ENCODE data around the gene KAZN.

KAZN gene

DNA sequence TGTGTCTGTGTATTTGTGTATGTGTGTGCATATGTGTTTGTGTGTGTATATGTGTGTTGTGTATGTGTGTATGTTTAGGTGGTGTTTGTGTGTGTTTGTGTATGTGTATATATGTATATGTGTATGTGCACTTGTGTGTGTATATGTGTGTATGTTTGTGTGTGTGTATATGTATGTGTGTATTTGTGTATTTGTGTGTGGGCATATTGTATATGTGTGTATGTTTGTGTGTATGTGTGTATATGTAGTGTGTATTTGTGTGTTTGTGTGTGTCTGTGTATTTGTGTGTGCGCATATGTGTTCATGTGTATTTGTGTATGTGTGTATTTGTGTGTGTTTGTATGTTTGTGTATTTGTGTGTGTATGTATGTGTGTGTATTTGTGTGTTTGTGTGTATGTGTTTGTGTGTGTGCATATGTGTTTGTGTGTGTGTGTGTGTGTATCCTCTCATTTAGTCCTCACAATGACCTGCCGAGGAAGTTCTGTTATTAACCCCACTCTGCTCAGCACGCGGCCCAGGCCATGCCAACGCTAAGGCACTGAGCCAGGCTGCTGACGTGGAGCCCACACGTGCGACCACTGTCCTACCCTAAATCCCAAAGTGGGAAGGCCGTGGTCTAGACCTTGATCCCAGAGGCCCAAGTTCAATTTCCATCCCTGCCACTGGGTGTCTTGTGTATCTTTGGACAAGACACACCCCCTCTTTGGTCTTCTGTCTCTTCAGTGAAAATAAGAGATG, 511.8 kb downstream of the KAZN start:
- DNase-seq (ENCODE audit: low read depth in 2 of 2) = no peak

DNA sequence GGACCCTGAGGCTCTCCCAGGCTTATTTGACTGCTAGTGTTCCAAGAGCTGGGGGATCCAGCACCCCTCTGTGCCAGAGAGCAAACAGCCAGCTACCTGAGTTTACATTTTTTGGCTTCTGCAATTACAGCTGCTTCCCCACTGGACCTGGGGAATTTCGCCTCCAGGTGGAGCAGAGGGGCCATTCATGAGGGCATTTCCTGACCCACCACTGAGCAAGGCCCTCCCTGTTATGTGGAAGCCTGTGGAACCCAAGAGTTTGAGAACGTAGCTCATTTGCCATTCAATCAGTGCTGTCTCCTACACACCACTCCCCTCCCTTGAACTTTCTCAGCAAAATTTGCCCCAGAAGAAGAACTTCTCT, 512.4 kb downstream of the KAZN start:
- no peak for DNase-seq (ENCODE audit: low read depth in 2 of 2)

DNA sequence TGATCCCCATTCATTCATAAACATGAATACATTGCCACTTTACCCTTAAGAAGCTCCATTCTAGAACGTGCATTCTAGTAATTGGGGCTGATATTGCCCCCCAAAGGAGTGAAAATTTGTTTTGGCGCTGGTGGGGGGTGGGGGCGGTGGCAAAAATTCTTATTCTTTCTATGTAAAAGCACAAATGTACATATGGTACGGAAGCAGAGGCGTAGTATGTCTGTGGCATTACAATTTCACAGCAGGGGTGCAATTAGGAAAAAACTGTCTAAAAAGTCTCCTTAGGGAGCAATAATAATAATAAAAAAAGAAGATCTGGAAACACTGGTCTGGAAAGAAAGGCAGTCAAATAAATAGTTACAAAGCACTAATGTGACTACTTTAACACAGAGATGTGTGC, 514.7 kb downstream of the KAZN start:
- no peak for DNase-seq (ENCODE audit: low read depth in 2 of 2)

DNA sequence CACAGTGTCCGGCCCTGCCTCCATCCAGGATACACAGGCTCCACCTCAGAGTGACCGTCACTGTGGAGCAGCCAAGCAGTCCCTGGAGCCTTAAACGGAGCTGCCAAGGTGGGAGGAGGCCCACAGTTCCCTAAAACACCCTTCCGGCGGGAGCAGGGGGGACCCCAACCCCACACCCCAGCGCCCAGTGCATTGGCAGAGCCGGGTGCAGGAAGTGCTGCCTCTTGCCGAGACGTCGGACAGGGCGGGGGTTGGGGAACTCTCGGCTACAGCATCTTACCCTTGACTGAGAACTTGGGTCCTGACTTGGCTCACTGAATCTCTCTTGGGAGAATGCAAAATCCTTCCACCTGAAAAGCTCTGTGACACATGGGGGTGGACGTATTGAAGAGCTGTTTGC, 516.4 kb downstream of the KAZN start:
- no peak for DNase-seq (ENCODE audit: low read depth in 2 of 2)

DNA sequence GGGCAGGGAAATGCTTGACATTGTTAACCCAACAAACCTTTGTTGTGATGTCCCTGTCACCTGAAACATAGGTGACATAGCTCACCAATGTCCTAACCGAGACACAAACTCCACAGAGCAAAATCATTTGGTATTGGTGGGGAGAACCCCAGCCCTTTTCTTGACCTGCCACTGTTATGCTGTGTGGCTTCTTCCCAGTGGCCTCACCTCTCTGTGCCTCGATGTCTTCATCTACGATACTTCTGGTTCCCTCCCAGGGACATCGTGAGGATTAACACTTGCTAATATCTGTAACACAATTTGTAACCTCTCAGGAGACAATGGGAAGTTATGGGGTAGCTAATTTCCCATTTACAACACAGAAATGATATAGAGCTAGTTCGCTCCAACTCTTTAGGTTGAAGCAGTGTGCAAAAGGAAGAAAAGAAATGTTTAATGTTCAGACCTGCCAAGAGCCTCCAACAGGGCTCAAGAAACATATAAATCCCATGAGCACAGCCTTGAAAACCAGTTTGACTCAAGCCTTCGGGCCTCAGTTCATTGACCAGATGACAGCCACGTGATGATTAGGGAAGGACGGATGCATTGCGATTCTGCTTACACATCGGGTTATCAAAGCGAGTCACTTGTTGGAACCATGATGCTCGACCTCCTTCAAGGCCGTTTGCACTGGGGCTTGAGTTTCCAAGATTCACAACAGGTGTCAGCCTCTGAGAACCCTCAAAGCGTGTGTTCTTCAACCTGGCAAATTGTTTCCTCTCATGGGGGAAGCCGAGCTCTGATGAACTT, 517.3 kb downstream of the KAZN start:
- DNase-seq (ENCODE audit: low read depth in 2 of 2) = no peak

DNA sequence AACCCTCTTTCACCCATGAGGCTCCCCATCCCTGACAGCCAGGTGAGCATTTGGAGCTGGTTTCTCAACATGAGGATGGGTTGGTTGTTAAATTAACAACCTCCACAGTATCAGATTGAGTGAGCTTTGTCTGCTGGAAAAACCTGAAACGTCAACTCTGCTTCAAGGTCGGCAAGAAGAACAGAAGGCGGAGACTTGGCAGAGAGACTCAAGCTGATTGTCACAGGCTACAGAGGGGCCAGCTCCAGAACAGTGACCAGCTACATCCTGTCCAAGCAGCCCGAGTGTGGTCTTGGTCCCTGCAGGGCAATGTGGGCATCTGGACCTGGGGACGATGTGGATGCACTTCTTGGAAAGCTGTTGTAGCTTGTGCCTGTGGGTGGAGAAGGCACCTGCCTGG, 518.5 kb downstream of the KAZN start:
- DNase-seq (ENCODE audit: low read depth in 2 of 2) = no peak

DNA sequence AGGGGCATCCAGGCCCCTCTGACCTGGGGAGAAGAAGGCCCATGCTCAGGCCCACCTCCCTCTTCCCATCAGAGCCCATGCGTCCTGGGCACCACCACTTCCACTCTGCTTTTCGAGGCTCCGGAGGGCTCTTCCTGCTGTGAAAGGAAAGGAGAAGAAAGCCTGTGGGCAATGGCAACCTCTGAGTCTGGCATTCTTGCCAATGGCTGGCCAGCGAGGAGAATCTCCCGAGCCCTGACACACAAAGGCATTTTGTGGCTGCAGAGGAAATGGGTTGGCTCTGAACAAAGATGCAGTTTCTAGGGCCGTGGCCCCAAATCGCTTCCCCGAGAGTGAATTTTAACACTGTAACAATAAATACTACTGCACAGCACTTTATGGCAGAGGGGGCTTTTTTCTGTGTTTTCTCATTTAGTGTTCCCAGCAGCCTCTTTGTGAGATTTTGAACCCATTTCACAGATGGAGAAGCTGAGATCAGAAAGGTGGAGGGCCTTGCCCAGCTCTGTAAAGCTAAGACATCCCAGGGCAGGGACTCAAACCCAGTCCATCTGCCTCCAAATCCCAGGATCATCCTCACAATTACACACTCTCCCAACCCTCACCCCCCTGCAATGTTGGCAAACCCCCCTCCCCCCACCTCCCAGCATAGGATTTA, 519.3 kb downstream of the KAZN start:
- DNase-seq (ENCODE audit: low read depth in 2 of 2) = no peak

DNA sequence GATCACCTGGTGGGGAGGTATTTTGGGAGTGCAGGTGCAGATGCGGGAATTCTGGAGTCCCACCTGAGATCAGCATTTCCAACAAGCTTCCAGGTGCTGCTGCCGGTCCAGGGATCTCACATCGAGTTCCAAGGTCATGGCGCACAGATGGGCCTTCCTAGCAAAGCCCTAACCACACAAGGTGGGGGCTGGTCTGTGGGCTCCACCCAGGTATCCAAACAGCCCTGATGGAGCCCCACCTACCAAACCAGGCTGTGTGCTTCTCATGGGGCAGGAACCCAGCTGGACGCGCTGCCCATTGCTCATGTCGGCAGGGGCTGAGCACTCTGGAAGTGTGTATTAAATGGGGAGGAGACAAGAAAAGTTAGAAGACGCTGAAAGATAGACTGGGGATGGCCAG, 520.1 kb downstream of the KAZN start:
- no peak for DNase-seq (ENCODE audit: low read depth in 2 of 2)

DNA sequence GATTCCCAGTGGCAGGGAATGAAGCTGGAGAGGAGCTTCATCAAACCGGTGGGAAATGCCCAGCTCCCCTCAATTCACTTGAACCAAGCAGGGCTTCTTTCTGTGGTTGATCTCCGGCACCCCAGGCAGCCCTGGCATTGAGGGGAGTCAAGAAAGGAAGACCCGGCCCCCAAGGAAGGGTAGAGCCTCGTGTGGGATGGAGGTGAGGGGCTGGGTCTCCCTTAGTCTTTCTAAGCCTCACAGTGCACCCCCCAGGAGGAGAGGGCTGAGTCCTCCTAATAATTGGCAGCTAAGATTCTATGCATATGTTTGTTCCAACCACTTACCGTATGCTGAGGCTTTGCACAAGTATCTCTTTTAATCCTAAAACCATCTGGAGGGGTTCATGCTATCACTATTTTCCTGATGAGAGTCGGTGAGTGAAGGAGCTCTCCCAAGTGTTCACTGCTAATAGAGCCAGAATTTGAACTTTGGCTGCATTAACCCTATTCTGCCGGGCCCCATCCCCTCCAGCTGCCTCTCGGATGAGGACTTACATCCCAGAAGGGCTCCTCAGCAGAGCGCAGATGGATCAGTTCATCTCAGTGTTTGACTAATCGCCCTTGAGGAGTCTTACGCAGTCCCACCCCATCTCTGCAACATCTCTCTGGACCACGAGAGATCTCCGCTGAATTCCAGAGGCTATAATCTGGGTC, 521.9 kb downstream of the KAZN start:
- DNase-seq (ENCODE audit: low read depth in 2 of 2) = no peak

DNA sequence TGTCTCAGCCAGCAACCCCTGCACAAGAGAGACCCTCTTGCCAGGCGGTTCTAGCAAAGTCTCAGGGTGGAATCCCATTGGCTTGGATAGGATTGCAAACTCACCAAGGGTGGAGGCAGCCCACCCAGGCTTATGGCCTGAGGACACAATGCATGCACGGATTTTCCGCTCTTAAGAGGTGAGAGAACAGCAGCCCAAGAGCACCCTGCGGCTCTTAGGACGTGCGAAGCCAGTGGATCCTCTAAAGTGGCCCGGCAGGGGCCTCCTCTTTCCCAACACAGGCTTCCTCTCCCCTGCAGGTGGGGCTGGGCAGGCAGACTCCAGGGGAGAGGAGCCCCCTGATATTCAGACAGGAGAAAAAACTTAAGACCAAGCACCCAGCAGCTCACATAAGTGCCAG, 523.8 kb downstream of the KAZN start:
- no peak for DNase-seq (ENCODE audit: low read depth in 2 of 2)

DNA sequence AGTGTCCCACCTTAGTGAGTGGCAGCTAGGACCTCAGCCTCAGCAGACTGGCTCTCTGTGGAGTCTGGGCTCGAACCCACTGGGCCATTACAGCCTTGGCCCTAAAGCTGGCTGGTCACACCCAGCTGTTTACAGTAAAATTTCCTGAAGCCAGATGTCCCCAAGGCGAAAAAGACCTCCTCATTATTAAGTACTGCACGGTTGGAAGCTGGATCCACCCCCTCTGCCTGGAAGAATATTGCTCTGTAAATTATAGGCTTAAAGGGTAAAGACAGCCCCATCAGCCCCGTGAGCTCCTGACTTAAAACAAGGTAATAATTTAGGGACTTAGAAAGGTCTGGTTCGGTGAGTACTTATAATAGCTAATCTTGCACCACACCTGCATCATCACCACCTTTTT, 524.8 kb downstream of the KAZN start:
- DNase-seq (ENCODE audit: low read depth in 2 of 2) = no peak

DNA sequence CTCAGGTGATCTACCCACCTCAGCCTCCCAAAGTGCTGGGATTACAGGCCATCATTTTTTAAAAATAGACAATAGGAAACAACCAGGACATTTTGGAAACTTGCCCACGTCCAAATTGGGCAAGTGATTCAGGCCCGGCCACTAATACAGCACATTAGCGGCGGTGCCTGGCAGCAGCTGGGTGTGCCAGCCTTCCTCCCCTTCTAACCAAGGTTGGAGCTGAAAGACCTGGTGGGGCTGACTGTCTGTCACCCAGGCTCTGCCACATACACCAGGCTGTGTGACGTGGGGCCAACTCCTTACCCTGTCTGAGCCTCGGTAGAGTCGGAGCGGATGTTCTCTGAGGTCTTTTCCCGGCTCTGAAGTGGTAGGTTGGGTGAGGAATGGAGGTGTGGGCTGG, 525.4 kb downstream of the KAZN start:
- no peak for DNase-seq (ENCODE audit: low read depth in 2 of 2)

DNA sequence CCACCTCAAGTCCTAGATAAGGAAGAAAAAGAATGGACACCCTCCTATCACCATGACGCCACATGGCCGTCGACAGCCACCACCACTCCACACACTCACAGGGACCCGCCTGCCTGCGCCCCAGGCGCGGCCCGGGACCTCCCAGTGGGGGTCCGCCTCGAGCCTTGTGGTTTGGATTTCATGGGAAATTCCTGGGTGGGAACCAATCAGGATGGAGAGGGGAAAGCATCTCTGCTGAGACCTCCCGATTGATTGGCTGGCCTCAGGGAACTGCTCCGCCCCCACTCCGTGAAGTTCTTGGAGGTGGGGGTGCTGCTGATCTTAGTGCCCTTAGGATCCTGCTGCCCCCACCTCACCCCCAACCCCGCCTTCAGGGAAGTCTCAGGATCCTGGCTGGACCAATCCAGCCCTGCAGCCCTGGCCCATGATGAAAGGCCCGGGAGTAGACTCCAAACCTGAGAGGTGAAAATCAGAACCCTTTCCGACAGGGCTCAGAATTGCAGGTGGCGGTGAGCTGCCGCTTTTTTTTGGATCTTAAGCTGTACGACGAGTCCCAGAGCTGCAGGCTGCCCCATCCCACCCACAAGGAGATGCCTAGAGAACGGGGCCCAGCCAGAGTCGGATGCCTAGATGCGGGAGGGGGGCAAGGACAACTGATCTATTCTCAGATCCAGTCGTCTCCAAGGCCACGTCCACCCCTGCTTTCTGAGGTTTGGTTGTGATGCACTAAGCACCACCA, 526.0 kb downstream of the KAZN start:
- no peak for DNase-seq (ENCODE audit: low read depth in 2 of 2)

DNA sequence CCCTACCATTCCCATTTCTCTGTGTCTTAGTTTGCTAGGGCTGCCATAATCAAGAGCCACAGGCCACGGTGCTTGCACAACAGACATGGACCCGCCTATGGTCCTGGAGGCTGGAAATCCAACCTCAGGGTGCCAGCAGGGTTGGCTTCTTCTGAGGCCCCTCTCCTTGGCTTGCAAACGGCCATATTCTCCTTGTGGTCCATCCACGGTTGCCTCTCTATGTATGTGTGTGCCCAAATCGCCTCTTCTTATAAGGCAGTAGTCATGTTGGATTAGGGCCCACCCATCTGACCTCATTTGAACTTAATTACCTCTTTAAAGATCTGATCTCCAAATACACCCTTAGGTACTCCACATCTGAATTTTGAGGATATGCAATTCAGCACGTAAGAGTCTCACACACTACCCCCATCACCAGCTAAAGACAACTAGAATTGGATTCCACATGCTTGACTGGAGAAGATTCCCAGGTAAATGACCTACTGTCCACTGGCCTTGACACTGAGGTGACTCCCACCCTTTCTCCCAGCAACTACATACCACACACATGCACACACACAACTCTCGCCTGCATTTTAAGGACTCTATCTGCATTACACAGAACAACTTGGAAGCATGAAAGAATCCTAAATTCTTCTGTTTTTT, 526.7 kb downstream of the KAZN start:
- no peak for DNase-seq (ENCODE audit: low read depth in 2 of 2)

DNA sequence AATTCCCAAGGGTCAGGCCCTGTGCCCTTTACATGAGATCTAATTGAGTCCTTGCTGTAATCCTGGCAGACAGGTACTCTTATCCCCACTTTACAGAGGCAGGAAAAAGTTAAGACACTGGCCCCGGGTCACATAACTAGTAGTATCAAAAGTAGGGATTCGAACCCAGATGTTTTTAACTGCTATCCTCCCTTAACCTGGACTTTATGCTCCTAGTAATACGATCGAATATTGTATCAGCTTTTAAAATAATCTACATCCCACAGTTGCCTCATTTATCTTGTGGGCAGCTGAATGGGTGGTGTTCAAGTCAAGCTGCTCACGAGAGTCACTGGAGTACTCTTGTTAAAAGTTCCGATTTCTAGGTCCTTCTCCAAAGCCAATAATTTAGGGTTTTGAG, 529.6 kb downstream of the KAZN start:
- no peak for DNase-seq (ENCODE audit: low read depth in 2 of 2)

DNA sequence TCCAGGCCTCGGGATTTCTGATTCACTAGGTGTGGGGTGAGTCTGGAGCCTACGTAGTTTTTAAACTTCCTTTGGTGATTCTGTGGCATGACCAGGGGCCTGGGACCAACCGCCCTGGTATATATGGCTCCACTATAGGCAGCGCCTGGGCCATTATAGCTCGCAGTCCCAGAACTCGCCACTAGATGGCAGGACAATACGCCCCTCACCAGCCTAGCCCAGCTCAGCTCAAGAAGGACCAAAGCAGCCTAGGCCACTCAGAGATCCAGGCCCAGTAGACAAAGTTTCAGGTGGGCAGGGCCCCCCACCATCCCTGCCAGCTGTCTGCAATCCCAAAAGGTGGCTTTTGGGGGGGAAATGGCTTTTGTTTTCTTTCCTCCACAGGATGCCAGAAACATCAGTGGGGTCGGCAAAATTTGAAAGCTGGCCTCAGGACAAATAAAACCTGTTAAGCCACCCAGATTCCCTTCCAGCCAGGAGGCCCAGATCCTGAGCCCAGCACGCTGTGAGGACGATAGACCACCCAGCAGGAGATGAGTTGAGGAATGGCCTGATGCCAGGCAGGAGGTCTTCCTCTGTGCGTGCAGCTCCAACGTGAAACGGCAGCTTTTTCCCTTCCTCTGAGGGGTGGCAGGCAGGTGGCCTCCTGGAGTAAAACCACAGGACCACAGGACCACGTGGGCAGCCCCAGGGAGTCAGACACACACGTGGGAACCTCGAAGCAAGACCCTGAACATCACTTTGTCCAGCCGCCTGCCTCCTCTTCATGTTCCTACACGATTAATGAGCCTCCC, 530.2 kb downstream of the KAZN start:
- peak; percentile 37 to 41 for DNase-seq (ENCODE audit: low read depth in 2 of 2)

DNA sequence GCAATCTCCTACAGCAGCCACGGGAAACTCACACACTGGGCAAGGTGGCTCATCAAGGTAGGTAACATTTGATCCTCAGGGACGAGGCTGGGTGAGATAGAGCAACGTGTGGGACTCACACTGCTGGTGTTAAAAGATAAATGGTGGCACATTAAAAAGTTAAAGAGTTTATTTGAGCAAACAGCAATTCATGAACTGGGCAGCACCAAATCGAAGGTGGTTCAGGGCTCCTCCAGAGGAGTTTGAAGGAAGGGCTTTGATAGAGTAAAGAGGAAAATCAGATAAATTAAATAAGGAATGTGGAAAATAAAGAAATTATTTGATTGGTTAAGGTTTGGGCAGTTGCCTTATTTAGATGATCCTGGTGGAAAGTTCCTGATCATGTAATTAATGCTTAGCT, 531.5 kb downstream of the KAZN start:
- DNase-seq (ENCODE audit: low read depth in 2 of 2) = no peak

DNA sequence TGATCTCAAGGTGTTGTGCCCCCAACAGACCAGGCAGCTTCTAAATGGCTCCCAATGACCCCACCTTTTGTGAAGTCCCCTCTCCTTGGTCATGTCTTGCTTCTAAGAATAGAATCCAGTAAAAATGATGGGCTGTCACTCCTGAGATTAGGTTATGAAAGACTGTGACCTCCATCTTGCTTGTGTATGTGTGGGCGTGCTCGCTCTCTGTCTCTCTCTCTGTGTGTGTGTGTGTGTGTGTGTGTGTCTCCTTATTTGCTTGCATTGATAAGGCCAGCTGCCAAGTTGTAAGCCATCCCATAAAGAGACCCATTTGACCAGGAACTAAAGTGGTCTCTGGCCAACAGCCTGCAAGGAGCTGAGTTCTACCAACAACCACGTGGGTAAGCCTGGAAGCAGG, 532.1 kb downstream of the KAZN start:
- DNase-seq (ENCODE audit: low read depth in 2 of 2) = no peak

DNA sequence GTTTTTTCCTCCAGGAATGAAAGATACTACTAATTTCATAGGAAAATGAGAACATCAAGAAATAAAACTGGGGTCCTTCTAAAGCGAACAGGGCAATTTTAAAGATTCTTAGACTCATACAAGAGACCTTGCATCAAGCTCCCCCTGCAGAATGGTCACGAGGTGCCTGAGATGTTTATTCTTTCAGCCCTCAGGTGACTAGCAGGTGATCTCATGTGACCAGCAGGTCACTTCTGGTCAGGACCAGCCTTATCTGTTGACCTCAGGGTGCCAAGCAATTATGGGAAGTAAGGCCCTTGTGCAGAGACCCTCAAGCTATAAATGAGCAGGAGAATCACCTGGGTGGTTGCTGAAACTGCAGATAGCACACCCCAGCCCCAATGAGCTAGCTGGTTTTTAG, 534.5 kb downstream of the KAZN start:
- no peak for DNase-seq (ENCODE audit: low read depth in 2 of 2)

DNA sequence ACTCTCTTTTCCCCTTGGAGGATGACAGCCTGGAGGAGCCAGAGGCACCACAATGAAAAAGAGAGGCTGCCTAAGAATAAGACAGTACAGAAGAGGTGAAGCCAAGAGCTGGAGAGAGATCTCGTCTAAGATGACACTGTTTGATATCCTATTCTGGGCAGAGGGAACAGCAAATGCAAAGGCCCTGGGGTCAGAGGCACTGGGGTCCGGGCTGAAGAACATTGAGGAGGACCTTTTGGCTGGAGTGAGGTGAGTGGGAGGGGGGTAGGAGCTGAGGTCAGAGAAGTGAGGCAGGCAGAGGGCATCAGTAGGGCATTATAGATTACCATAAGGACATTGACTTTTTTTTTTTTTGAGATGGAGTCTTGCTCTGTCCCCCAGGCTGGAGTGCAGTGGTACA, 535.8 kb downstream of the KAZN start:
- DNase-seq (ENCODE audit: low read depth in 2 of 2) = no peak
